Neural crest cell (in vitro differentiated cells): ENCODE results near the gene SREK1. TPM values are rescaled to one million over a fixed set of nuclear protein-coding genes. Genes with fewer than 3 reads are reported as not detected.
A peak's percentile ranks its signal among the peaks of the same experiment; 100 is the strongest.

Experiments used
- DNase-seq: peaks from one replicate; pipeline ENCODE4 v3.0.0; 2021; ENCODE audit warnings: low read depth, mixed read lengths, low spot score
- H3K27ac Mint-ChIP-seq: one replicate; pipeline ENCODE4 v1.8.0; 2021; ENCODE audit warnings: mild to moderate bottlenecking, mixed read lengths; ENCODE audit not compliant: unreplicated experiment
- H3K27me3 Mint-ChIP-seq: 2 replicates; pipeline ENCODE4 v1.8.0; 2021; ENCODE audit warnings: low read depth, mild to moderate bottlenecking, mixed read lengths
- H3K36me3 Mint-ChIP-seq: 2 replicates; pipeline ENCODE4 v1.8.0; 2021; ENCODE audit warnings: low read depth, mild to moderate bottlenecking, mixed read lengths
- H3K4me1 Mint-ChIP-seq: 2 replicates; pipeline ENCODE4 v1.8.0; 2021; ENCODE audit warnings: mixed read lengths
- H3K4me3 Mint-ChIP-seq: one replicate; pipeline ENCODE4 v1.8.0; 2021; ENCODE audit warnings: mild to moderate bottlenecking, mixed read lengths
- H3K9me3 Mint-ChIP-seq: 2 replicates; pipeline ENCODE4 v1.8.0; 2021; ENCODE audit warnings: mixed read lengths
- total RNA-seq: library from RNA; stranded (reverse); gene quantifications from 2 replicates; pipeline ENCODE4 v1.2.1, GENCODE V29; 2021
- TF ChIP-seq, protein P1 (sequence below): fragments of 200-600 bp; sonication (generic); conservative IDR thresholded peaks from 2 replicates; pipeline ENCODE4 v1.5.0; 2021; ENCODE audit warnings: antibody characterized with exemption, mild to moderate bottlenecking

SREK1 gene
- total RNA-seq, 1 donor from 2014 or later = 91.1 TPM

DNA sequence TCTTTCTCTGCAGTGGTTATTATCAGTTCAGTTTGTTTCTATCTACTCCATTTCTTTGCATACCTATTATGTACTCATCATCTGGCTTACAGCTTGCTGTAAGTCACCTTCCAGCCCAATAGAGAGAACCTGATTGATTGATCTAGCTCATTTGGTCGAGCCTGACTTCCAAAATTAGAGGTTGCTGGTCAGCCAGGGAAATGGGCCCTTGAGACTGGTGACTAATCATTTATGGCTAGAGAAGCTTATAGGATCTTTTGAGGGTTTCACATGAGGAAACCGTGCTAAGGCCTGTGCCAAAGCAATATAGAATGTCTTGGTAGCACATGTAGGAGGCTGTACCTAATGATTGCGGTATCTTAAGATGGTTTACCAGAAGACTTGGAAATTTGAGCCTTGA, 5.8 kb downstream of the SREK1 start:
- Mint-ChIP-seq H3K4me3 (peak overlapping the region; percentile 17), H3K9me3 (peaks cover 12% of the 10 kb centered on the region), H3K27ac (no peak overlapping the region), H3K4me1 (peaks cover 42% of the 10 kb centered on the region), H3K27me3 (no peaks in the 10 kb centered on the region), H3K36me3 (peaks cover 21% of the 10 kb centered on the region)
- TF ChIP-seq, protein P1, sequence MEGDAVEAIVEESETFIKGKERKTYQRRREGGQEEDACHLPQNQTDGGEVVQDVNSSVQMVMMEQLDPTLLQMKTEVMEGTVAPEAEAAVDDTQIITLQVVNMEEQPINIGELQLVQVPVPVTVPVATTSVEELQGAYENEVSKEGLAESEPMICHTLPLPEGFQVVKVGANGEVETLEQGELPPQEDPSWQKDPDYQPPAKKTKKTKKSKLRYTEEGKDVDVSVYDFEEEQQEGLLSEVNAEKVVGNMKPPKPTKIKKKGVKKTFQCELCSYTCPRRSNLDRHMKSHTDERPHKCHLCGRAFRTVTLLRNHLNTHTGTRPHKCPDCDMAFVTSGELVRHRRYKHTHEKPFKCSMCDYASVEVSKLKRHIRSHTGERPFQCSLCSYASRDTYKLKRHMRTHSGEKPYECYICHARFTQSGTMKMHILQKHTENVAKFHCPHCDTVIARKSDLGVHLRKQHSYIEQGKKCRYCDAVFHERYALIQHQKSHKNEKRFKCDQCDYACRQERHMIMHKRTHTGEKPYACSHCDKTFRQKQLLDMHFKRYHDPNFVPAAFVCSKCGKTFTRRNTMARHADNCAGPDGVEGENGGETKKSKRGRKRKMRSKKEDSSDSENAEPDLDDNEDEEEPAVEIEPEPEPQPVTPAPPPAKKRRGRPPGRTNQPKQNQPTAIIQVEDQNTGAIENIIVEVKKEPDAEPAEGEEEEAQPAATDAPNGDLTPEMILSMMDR = no peak
- DNase-seq = no peak

DNA sequence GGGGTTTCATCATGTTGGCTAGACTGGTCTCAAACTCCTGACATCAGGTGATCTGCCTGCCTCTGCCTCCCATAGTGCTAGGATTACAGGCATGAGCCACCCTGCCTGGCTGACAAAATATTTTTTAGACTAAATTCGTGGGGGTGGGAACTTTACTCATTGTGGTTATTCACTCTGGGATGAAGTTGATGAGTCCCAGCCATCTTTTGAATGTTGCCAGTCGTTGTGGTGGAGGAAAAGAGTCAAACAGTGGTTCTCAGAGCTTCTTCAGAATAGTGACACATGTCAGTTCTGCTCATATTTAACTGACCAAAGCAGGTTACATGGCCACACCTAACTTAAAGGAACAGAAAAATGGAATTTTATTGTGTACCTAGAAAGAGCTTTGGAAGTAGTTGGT, 6.9 kb downstream of the SREK1 start:
- DNase-seq = no peak
- Mint-ChIP-seq H3K9me3 (peaks cover 12% of the 10 kb centered on the region), H3K4me3 (no peak overlapping the region), H3K4me1 (peaks cover 35% of the 10 kb centered on the region), H3K36me3 (peaks cover 21% of the 10 kb centered on the region), H3K27me3 (no peaks in the 10 kb centered on the region), H3K27ac (no peak overlapping the region)
- TF ChIP-seq, protein P1 = no peak

DNA sequence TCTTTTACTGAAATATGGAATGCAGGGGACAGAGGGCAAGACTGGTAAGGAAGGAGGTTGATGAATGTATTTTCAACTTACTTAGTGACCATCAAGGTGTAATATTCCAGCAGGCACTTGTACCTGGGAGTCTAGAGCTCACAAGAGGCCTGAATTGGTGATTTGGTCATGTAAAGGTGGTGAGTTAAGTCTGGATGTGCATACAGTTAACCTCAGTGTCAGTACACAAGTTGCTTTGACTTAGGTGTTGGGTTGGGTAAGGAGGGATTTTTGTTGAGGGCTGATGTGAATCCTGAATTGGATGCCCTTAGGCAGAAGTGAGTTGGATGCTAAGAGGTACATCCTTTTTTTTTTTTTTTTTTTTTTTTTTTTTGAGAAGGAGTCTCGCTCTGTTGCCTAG, 7.4 kb downstream of the SREK1 start:
- no peak overlapping the region for H3K4me3 Mint-ChIP-seq
- no peak overlapping the region for H3K27ac Mint-ChIP-seq
- H3K36me3 Mint-ChIP-seq = peaks cover 21% of the 10 kb centered on the region
- H3K27me3 Mint-ChIP-seq = no peaks in the 10 kb centered on the region
- TF ChIP-seq, protein P1 = no peak
- DNase-seq = no peak
- peaks cover 12% of the 10 kb centered on the region for H3K9me3 Mint-ChIP-seq
- H3K4me1 Mint-ChIP-seq = peaks cover 30% of the 10 kb centered on the region

DNA sequence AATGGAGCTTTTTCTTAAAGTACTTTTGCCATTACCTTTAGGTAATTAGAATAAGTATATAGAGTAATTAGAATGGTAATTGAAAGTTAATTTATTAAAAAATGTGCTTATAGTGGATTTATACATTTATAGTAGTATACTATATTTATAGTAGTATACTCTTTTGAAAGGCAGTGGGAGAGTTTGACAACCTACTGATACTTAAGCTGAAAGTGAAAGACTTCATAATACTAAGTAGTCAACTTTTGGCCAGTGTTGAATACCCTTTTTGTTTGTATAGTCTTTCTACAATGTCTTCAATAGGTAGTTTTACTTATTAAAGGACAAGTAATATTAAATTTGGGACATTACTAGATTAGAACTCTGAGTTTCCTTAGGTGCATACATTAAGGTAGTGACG, 12.9 kb downstream of the SREK1 start:
- peaks cover 9% of the 10 kb centered on the region for H3K36me3 Mint-ChIP-seq
- no peak overlapping the region for H3K4me3 Mint-ChIP-seq
- H3K9me3 Mint-ChIP-seq = no peaks in the 10 kb centered on the region
- TF ChIP-seq, protein P1 = no peak
- H3K27me3 Mint-ChIP-seq = no peaks in the 10 kb centered on the region
- no peak for DNase-seq
- peaks cover 4% of the 10 kb centered on the region for H3K4me1 Mint-ChIP-seq
- no peak overlapping the region for H3K27ac Mint-ChIP-seq

DNA sequence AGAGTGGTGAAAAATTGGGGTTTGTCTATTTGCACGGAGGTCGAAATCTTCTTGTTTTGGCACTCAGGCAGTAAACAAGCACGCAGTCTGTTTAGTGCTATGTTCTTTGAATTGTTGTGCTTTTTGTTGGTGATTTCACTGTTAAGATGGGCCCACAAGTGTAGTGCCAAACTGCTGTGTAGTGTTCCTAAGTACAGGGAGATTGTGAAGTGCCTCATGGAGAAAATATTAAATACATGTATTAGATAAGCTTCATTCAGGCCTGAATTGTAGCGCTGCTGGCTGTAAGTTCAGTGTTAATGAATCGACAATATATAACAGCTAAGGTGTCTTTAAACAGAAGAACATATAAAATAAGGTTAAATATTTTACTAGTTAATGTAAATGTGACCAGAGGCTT, 17.3 kb downstream of the SREK1 start:
- Mint-ChIP-seq H3K27me3 (no peaks in the 10 kb centered on the region), H3K36me3 (peaks cover 16% of the 10 kb centered on the region), H3K4me3 (no peak overlapping the region), H3K27ac (no peak overlapping the region), H3K9me3 (no peaks in the 10 kb centered on the region), H3K4me1 (no peaks in the 10 kb centered on the region)
- no peak for DNase-seq
- TF ChIP-seq, protein P1 = no peak
